ENCODE measurements around the gene CNIH3. TPM values are rescaled to one million over a fixed set of nuclear protein-coding genes. Genes with fewer than 3 reads are reported as not detected.

CNIH3 gene
- total RNA-seq, 1 experiment from 2014 or later: 4.2 TPM

DNA sequence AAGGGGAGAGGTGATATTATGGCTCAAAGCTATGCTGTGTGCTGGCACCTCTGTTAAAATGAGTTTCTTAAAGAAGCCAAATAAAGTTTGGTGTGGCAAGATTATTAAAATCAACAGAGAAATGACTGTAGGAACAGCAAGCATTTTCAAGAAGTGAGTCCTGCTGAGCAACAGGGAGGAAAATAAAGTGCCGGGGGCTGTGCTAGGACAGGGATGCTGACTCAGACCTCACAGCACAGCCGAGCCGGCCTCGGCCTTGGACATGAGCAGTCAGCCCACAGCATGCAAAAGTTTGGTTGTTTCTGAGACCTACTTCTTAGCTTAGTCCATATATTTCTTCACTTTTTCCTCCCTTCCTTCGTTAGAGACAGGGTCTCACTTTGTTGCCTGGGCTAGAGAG lies 19.2 kb downstream of the CNIH3 start:
- Histone ChIP-seq H3K23ac (ENCODE audit: insufficient read length, low read depth, low read length) (no peak overlapping the region), H3K56ac (ENCODE audit: insufficient read length, low read depth, low read length) (no peak overlapping the region), H3K9me3 (ENCODE audit: control insufficient read depth, low read depth, low read length) (no peaks in the 10 kb centered on the region), H2AFZ (ENCODE audit: low read length) (no peak overlapping the region), H4K91ac (ENCODE audit: insufficient read length, low read depth, low read length) (no peak overlapping the region), H3K27me3 (ENCODE audit: insufficient read depth, low read length) (no peaks in the 10 kb centered on the region), H2BK12ac (ENCODE audit: insufficient read length, low read depth, low read length) (no peak overlapping the region), H4K8ac (replicated peaks; ENCODE audit: insufficient read length, low read depth, low read length) (no peak overlapping the region), H2BK15ac (ENCODE audit: low read depth, low read length) (no peak overlapping the region), H3K9ac (ENCODE audit: extremely low read depth, insufficient read length, low read length) (no peak overlapping the region), H4K5ac (ENCODE audit: insufficient read length, low read depth, low read length) (no peak overlapping the region), H3K14ac (ENCODE audit: insufficient read depth, low read length) (no peak overlapping the region; the same call in 1 of the 2 replicates), H4K20me1 (ENCODE audit: control insufficient read depth, insufficient read depth, insufficient read length) (no peaks in the 10 kb centered on the region), H3K23me2 (ENCODE audit: insufficient read length, low read depth, low read length, poor library complexity, severe bottlenecking) (no peaks in the 10 kb centered on the region), H3T11ph (ENCODE audit: low read length) (no peak overlapping the region), H3K4me1 (ENCODE audit: insufficient read depth, low read length) (peaks cover 6% of the 10 kb centered on the region; the same call in 1 of the 2 replicates), H2BK5ac (ENCODE audit: insufficient read length, low read length) (no peak overlapping the region), H3K79me1 (ENCODE audit: insufficient read depth, low read depth, low read length, poor library complexity, severe bottlenecking) (no peaks in the 10 kb centered on the region), H2BK120ac (ENCODE audit: low read depth, low read length, poor library complexity, severe bottlenecking) (no peak overlapping the region), H3K79me2 (ENCODE audit: insufficient read depth, low read length) (no peaks in the 10 kb centered on the region), H3K27ac (ENCODE audit: insufficient read length, low read depth, low read length) (no peak overlapping the region), H2BK20ac (ENCODE audit: low read depth, low read length, poor library complexity, severe bottlenecking) (no peak overlapping the region), H3K4me2 (ENCODE audit: insufficient read depth, insufficient read length, low read length) (no peak overlapping the region), H3K4ac (ENCODE audit: low read depth, low read length) (no peak overlapping the region), H3K18ac (ENCODE audit: insufficient read length, low read depth, low read length) (no peak overlapping the region), H2AK5ac (ENCODE audit: insufficient read length, low read length) (no peak overlapping the region)
- no peak overlapping the region for H3K27ac Mint-ChIP-seq
- peaks cover 5% of the 10 kb centered on the region; the same call in 1 of the 2 replicates for H3K27me3 Mint-ChIP-seq (ENCODE audit: low read depth)
- no peaks in the 10 kb centered on the region for H3K36me3 Mint-ChIP-seq (ENCODE audit: insufficient read depth in 1 of 3, low read depth in 3 of 3)
- no peaks in the 10 kb centered on the region for H3K9me3 Mint-ChIP-seq
- no peak overlapping the region for H3K4me3 Mint-ChIP-seq
- DNase-seq: no peak
- peaks cover 31 to 39% of the 10 kb centered on the region in 2 experiments for H3K4me1 Mint-ChIP-seq
- no CpG with 5 or more reads among the region's 5 CpGs for WGBS (ENCODE audit: extremely low coverage, insufficient read length, low lambda C conversion rate)
- TF ChIP-seq CTCF (conservative IDR thresholded peaks at IDR 0.05): no peak
